Ishikawa (cell line): ENCODE results near the gene SMIM38.

Experiments
- CEBPB ChIP-seq: IDR thresholded peaks from 2 replicates; pipeline ENCODE4 v1.6.1; 2012
- CREB1 ChIP-seq: IDR thresholded peaks from 2 replicates; pipeline ENCODE4 v1.6.1; 2012; ENCODE audit warnings: low read depth
- EGR1 ChIP-seq: IDR thresholded peaks from 2 replicates; pipeline ENCODE4 v1.6.1; 2012
- EP300 ChIP-seq: IDR thresholded peaks from 2 replicates; pipeline ENCODE4 v1.6.1; 2012; ENCODE audit warnings: borderline replicate concordance
- FOXM1 ChIP-seq: IDR thresholded peaks from 2 replicates; pipeline ENCODE4 v1.6.1; 2012; ENCODE audit warnings: low read depth, borderline replicate concordance
- NFIC ChIP-seq: IDR thresholded peaks from 2 replicates; pipeline ENCODE4 v1.6.1; 2012
- RAD21 ChIP-seq: IDR thresholded peaks from 2 replicates; pipeline ENCODE4 v1.6.1; 2012; ENCODE audit warnings: low read depth
- TAF1 ChIP-seq: IDR thresholded peaks from 2 replicates; pipeline ENCODE4 v1.6.1; 2012; ENCODE audit warnings: low read depth, mild to moderate bottlenecking
- TCF12 ChIP-seq: IDR thresholded peaks from 2 replicates; pipeline ENCODE4 v1.6.1; 2012; ENCODE audit warnings: low read depth
- TEAD4 ChIP-seq: IDR thresholded peaks from 2 replicates; pipeline ENCODE4 v1.6.1; 2012
- YY1 ChIP-seq: IDR thresholded peaks from 2 replicates; pipeline ENCODE4 v1.6.1; 2012; ENCODE audit warnings: low read depth
- ZBTB7A ChIP-seq: IDR thresholded peaks from 2 replicates; pipeline ENCODE4 v1.6.1; 2012; ENCODE audit warnings: low read depth
- TF ChIP-seq, protein P1 (sequence below): IDR thresholded peaks from 2 replicates; pipeline ENCODE4 v1.6.1; 2012
- TF ChIP-seq, protein P2 (sequence below): IDR thresholded peaks from 2 replicates; pipeline ENCODE4 v1.6.1; 2012; ENCODE audit warnings: low read depth, mild to moderate bottlenecking
- TF ChIP-seq, protein P3 (sequence below): IDR thresholded peaks from 2 replicates; pipeline ENCODE4 v1.6.1; 2012

Gene SMIM38

DNA sequence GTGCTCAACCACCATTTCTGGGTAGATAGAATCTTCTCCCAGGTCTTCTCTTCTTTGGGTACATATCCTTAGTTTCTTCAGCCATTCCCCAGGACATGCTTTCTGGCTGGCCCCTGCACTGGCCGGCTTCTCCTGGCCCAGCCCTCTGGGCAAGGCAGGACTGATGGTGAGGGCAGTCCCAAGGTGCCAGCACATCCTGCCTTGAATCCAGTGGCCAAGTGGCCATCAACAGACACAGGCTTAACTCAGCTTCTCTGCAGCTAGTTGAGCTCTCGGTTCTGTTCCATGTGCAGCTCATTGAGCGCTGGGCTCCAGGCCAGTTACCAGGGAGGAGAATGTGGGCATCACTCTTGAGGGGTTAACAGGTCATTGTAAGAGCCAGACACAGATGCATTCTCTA, 17.6 kb downstream of the SMIM38 start:
- TF ChIP-seq FOXM1 (no peak), CREB1 (no peak), TEAD4 (no peak), EGR1 (no peak)
- TF ChIP-seq, protein P1, sequence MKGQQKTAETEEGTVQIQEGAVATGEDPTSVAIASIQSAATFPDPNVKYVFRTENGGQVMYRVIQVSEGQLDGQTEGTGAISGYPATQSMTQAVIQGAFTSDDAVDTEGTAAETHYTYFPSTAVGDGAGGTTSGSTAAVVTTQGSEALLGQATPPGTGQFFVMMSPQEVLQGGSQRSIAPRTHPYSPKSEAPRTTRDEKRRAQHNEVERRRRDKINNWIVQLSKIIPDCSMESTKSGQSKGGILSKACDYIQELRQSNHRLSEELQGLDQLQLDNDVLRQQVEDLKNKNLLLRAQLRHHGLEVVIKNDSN, result no peak

DNA sequence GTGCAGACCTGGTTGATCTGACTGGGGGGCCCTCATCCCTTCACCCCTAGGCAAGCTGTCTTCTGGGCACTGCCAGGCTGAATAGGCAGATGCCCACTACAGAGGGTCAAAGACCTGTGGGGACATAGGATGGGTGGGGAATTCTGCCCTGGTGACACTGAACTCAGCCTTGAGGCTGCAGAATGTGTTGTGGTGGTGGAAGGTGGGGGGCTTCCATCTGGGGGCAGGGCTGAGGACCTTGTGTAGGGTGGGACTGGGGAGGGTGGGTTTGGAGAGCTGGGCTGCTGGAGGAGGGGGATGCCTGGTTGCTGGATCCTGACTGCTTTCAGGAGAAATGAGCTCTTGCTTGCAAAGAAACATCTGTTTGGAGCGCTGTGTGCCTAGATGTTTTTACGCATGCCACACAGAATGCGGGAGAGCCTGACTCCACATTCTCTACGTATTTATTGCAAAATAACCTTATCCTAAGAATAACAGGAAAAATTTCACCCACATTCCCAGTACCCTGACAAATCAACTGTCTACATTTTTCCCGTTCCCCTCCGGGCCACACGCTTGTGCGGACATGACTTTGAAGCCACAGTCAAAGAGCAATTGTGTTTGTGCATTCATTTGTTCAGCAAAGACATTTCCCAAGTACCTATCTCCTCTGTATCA, 18.3 kb downstream of the SMIM38 start:
- TF ChIP-seq YY1, result no peak
- no peak for TF ChIP-seq TAF1
- peak; percentile 55 for TF ChIP-seq TEAD4
- TF ChIP-seq CEBPB, result peak; percentile 36; the same call in 1 of the 2 replicates
- no peak for TF ChIP-seq FOXM1
- peak; percentile 78 for TF ChIP-seq EP300
- TF ChIP-seq TCF12, result peak; percentile 56; the same call in 1 of the 2 replicates
- no peak for TF ChIP-seq ZBTB7A

DNA sequence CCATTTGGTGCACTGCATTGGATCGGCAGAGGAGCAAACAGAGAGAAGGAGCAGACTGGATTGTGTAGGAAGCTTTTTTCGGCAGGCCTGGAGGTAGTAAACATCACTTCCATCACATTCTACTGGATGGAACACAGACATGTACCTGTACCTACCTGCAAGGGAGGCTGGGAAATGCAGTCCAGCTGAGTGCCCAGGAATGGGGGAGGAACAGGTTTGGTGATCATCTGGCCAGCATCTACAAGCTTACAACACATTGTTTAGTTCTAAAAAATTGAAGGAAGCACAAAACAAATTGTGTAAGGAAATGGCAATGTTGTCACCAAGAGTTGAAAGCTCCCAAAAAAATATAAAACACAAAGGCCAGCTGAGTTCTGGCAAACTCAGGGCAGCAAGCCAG, 19.1 kb downstream of the SMIM38 start:
- TF ChIP-seq CEBPB, result no peak
- no peak for TF ChIP-seq FOXM1
- TF ChIP-seq EP300, result no peak
- TF ChIP-seq YY1, result no peak
- TF ChIP-seq NFIC, result no peak
- no peak for TF ChIP-seq ZBTB7A
- TF ChIP-seq TEAD4, result no peak
- no peak for TF ChIP-seq EGR1
- TF ChIP-seq, protein P2, sequence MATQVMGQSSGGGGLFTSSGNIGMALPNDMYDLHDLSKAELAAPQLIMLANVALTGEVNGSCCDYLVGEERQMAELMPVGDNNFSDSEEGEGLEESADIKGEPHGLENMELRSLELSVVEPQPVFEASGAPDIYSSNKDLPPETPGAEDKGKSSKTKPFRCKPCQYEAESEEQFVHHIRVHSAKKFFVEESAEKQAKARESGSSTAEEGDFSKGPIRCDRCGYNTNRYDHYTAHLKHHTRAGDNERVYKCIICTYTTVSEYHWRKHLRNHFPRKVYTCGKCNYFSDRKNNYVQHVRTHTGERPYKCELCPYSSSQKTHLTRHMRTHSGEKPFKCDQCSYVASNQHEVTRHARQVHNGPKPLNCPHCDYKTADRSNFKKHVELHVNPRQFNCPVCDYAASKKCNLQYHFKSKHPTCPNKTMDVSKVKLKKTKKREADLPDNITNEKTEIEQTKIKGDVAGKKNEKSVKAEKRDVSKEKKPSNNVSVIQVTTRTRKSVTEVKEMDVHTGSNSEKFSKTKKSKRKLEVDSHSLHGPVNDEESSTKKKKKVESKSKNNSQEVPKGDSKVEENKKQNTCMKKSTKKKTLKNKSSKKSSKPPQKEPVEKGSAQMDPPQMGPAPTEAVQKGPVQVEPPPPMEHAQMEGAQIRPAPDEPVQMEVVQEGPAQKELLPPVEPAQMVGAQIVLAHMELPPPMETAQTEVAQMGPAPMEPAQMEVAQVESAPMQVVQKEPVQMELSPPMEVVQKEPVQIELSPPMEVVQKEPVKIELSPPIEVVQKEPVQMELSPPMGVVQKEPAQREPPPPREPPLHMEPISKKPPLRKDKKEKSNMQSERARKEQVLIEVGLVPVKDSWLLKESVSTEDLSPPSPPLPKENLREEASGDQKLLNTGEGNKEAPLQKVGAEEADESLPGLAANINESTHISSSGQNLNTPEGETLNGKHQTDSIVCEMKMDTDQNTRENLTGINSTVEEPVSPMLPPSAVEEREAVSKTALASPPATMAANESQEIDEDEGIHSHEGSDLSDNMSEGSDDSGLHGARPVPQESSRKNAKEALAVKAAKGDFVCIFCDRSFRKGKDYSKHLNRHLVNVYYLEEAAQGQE, result no peak
- no peak for TF ChIP-seq TAF1
- TF ChIP-seq, protein P3, sequence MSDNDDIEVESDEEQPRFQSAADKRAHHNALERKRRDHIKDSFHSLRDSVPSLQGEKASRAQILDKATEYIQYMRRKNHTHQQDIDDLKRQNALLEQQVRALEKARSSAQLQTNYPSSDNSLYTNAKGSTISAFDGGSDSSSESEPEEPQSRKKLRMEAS, result no peak
- TF ChIP-seq RAD21, result no peak
- no peak for TF ChIP-seq CREB1
- TF ChIP-seq TCF12, result no peak
- TF ChIP-seq, protein P1, result no peak

DNA sequence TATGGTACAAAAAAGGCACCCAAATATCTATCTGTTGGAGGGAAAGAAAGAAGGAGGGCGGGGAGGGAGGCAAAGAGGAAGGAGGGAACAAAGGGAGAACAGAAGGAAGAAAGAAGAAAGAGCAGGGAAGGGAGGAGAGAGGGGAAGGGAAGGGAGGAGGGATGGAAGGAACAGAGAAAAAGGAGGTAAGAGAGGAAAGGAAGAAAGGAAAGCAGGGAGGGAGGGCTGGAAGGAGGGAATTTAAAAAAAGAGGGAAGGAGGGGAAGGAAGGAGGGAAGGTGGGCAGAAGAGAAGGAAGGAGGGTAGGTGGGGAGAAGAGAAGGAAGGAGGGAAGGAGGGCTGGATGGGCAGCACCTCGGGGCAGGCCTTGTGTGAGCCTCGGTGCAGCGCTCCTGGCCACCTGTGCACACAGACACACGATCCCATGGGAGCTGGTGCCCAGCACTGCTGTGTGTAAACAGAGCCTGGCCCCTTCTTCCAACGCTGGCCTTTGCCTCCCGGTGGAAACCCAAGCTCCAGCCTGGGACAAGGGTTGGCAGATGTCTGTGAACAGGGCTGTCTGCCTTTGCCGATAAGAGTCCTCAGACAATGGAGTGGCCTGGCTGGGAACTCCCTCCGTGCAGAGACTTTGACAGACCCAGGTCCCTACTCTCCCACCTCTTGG, 23.2 kb downstream of the SMIM38 start:
- TF ChIP-seq YY1 (no peak), FOXM1 (no peak), EGR1 (no peak), TCF12 (no peak)

DNA sequence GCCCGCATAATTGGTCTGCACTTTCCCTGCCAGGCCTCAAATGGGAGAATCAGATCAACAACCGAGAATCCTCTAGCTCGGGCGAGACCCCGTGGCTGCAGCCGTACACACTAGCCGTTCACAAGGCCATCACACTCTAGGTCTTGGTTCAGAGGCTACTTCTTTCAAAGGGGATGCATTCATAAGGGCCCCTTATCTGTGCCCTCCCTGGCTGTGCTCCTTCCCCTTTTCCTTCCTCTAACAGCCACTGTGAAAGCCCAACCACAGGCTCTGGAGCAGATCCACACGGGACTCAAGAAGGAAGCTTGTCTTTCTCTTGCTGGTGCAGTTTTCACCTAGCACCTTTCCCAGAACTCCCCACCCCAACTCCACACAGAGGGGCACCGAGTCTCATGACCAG, 24.5 kb downstream of the SMIM38 start:
- no peak for TF ChIP-seq CREB1
- TF ChIP-seq TEAD4, result no peak
- no peak for TF ChIP-seq ZBTB7A
- no peak for TF ChIP-seq RAD21
- no peak for TF ChIP-seq EGR1
- TF ChIP-seq CEBPB, result no peak
- no peak for TF ChIP-seq EP300
- TF ChIP-seq YY1, result no peak

DNA sequence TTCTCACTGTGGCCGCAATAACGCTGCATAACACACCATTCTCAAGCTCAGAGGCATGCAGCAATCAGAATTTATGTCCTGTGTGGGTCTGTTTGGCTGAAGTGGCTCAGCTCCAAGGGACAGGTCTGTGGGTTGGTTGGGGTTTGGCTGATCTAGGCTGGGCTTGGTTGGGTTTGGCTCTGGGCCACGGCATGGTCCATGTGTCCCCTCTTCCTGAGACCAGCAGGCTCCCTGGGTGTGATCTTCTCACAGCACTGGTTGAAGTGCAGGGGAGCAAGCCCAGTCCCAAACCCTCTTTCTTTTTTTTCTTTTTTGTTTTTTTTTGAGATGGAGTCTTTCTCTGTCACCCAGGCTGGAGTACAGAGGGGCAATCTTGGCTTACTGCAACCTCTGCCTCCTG, 25.0 kb downstream of the SMIM38 start:
- TF ChIP-seq TEAD4 (no peak), TAF1 (no peak), EP300 (no peak), NFIC (no peak), YY1 (no peak), TCF12 (no peak), CEBPB (no peak), ZBTB7A (no peak), FOXM1 (no peak)
- TF ChIP-seq, protein P2, result no peak
- TF ChIP-seq, protein P3, result no peak
- TF ChIP-seq, protein P1, result no peak
